Stimulated activated memory B cell treated with anti-CD40 and anti-IgM and Interleukin-4, amounts not matched to agents 10 μg/mL and 1 μg/mL and 100 μg/mL, for 72 hours (primary cell): ENCODE data around the gene SDHAF1.

ENCODE experiments used
- ATAC-seq: fragments of 150-1000 bp; cut with Tn5 transposase; 2 replicates; pipeline ENCODE4 v1.10.0; 2021
- H3K27ac Mint-ChIP-seq: one replicate; pipeline ENCODE4 v1.8.0; 2022; ENCODE audit warnings: mild to moderate bottlenecking, mixed read lengths
- H3K27me3 Mint-ChIP-seq: one replicate; pipeline ENCODE4 v1.8.0; 2022; ENCODE audit warnings: mixed read lengths
- H3K36me3 Mint-ChIP-seq: one replicate; pipeline ENCODE4 v1.8.0; 2022; ENCODE audit warnings: mixed read lengths
- H3K4me1 Mint-ChIP-seq: one replicate; pipeline ENCODE4 v1.8.0; 2022; ENCODE audit warnings: mixed read lengths
- H3K4me3 Mint-ChIP-seq: one replicate; pipeline ENCODE4 v1.8.0; 2022; ENCODE audit warnings: mild to moderate bottlenecking, moderate library complexity, mixed read lengths
- H3K9me3 Mint-ChIP-seq: one replicate; pipeline ENCODE4 v1.8.0; 2022; ENCODE audit warnings: mixed read lengths

SDHAF1 gene

GRCh38 chr19:35993923-35994598, 927 bp upstream of the SDHAF1 start:
- H3K27ac Mint-ChIP-seq: peak overlapping the region; percentile 90
- H3K4me3 Mint-ChIP-seq: peak overlapping the region; percentile 72
- no peaks in the 10 kb centered on the region for H3K36me3 Mint-ChIP-seq
- no peaks in the 10 kb centered on the region for H3K27me3 Mint-ChIP-seq
- peaks cover 44% of the 10 kb centered on the region for H3K4me1 Mint-ChIP-seq
- H3K9me3 Mint-ChIP-seq: no peaks in the 10 kb centered on the region
- ATAC-seq: no peak

- H3K4me1 Mint-ChIP-seq: peaks cover 57% of the 10 kb centered on the region
- H3K27ac Mint-ChIP-seq: peak overlapping the region; percentile 90
These were observed 1.8 kb downstream of the SDHAF1 start for GRCh38 chr19:35996777-35997176.

DNA sequence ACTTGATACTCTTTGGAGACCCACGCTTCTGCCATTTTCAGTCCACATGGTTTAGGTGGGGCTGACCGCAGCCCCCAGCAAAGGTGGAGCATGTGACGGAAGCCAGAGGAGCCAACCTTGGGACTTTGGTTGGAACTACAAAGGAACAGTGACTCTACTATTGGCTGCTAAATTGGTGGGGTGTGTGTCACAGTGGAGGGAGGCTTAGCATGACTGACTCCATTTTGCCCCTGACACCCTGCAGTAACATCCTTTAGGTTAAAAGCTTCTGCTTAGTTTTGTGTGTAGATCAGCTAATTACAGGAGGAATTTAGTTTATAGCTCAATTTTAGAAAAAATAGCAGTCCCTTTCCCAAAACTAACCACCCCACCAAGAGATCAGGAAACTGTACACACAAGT, 6.6 kb downstream of the SDHAF1 start:
- Mint-ChIP-seq H3K9me3 (no peaks in the 10 kb centered on the region), H3K27ac (no peak overlapping the region), H3K36me3 (peaks cover 22% of the 10 kb centered on the region), H3K4me1 (peaks cover 27% of the 10 kb centered on the region), H3K27me3 (no peaks in the 10 kb centered on the region), H3K4me3 (no peak overlapping the region)
- no peak for ATAC-seq

More at GRCh38 chr19:35996777-35997176, 1.8 kb downstream of the SDHAF1 start:
- Mint-ChIP-seq H3K4me3 (peak overlapping the region; percentile 98), H3K27me3 (no peaks in the 10 kb centered on the region), H3K9me3 (no peaks in the 10 kb centered on the region), H3K36me3 (peaks cover 11% of the 10 kb centered on the region)
- no peak for ATAC-seq

DNA sequence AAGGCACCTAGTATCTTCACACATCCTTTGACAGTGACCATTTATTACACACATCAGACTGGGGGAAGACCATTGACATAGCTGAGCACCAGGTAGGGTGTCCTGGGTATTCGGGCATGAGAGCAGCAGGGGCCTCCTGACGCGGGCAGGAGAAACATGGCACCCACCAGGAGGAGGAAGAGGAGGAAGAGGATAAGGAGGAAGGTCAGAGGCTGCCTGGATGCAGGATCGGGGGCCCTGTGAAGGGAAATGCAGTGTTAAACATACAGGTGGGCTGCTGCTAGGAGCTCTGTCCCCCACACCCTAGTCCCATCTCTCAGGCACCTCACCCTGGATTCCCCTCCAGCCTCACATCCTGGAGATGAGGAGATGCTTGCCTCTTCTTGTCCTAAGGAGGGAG, 8.3 kb downstream of the SDHAF1 start:
- Mint-ChIP-seq H3K4me1 (peaks cover 17% of the 10 kb centered on the region), H3K27me3 (no peaks in the 10 kb centered on the region), H3K27ac (no peak overlapping the region)

DNA sequence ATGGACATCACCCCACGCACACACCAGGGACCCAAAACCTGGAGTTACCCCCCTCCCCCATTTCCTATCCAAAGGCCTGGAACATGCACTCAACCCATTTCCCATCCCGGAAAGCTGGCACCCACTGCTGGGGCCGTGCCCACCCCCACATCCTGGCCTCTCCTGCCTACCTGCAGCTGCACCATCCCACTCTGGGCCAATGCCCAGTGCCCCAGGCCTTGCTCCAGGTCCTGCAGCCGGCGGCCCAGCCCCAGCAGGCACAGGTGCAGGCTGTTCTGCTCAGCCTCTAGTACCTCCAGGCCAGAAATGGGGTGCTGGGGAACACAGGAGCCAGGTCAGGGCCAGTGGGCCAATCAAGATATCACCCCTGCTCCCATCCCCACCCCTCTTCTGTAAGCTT, 12.0 kb downstream of the SDHAF1 start:
- no peak for ATAC-seq

More for the DNA sequence above, 8.3 kb downstream of the SDHAF1 start:
- H3K36me3 Mint-ChIP-seq: peaks cover 22% of the 10 kb centered on the region
- no peak for ATAC-seq
- H3K9me3 Mint-ChIP-seq: no peaks in the 10 kb centered on the region
- H3K4me3 Mint-ChIP-seq: no peak overlapping the region

GRCh38 chr19:36008336-36008978, 13.5 kb downstream of the SDHAF1 start, which contains the start of gene SYNE4:
Gene SYNE4 (minus strand): TSS chr19:36008813. CDS start chr19:36008681, 132 bp downstream.
- ATAC-seq: no peak
- Mint-ChIP-seq H3K36me3 (peaks cover 17% of the 10 kb centered on the region), H3K4me1 (peaks cover 28% of the 10 kb centered on the region), H3K9me3 (no peaks in the 10 kb centered on the region), H3K27ac (peak within 1 kb of the TSS; percentile 33), H3K4me3 (peak within 1 kb of the TSS; percentile 50), H3K27me3 (no peaks in the 10 kb centered on the region)

More for the DNA sequence above, 12.0 kb downstream of the SDHAF1 start:
- Mint-ChIP-seq H3K27me3 (no peaks in the 10 kb centered on the region), H3K4me1 (peaks cover 23% of the 10 kb centered on the region), H3K27ac (no peak overlapping the region), H3K4me3 (no peak overlapping the region), H3K9me3 (no peaks in the 10 kb centered on the region), H3K36me3 (peaks cover 21% of the 10 kb centered on the region)

DNA sequence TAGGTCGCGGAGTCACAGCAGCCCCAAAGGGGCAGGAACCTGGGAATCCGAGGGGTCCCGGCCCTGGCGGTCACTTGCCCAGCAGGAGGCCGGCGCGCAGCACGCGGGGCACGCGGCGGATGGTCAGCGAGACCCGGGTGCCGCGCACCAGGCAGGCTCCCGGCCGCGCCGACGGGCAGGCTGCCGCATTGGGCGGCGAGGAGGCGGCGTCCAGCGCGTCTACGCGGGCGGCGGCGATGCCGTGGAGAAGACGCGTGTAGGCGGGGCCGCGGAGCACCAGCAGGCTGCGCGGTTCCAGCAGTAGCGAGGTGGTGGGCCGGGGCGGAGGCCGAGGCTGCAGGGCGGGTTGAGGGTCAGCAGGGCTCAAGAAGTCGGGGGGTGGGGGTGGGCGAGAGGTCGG, 14.2 kb downstream of the SDHAF1 start:
- Mint-ChIP-seq H3K27ac (peak overlapping the region; percentile 33), H3K4me1 (peaks cover 36% of the 10 kb centered on the region), H3K9me3 (no peaks in the 10 kb centered on the region), H3K4me3 (peak overlapping the region; percentile 48), H3K36me3 (peaks cover 16% of the 10 kb centered on the region), H3K27me3 (no peaks in the 10 kb centered on the region)
- peak; percentile 43 for ATAC-seq

- no peak overlapping the region for H3K27ac Mint-ChIP-seq
- H3K27me3 Mint-ChIP-seq: no peaks in the 10 kb centered on the region
- peak overlapping the region; percentile 48 for H3K4me3 Mint-ChIP-seq
- peaks cover 42% of the 10 kb centered on the region for H3K4me1 Mint-ChIP-seq
- H3K36me3 Mint-ChIP-seq: peaks cover 12% of the 10 kb centered on the region
- ATAC-seq: no peak
- no peaks in the 10 kb centered on the region for H3K9me3 Mint-ChIP-seq
These were observed 14.8 kb downstream of the SDHAF1 start for GRCh38 chr19:36009633-36010379.

DNA sequence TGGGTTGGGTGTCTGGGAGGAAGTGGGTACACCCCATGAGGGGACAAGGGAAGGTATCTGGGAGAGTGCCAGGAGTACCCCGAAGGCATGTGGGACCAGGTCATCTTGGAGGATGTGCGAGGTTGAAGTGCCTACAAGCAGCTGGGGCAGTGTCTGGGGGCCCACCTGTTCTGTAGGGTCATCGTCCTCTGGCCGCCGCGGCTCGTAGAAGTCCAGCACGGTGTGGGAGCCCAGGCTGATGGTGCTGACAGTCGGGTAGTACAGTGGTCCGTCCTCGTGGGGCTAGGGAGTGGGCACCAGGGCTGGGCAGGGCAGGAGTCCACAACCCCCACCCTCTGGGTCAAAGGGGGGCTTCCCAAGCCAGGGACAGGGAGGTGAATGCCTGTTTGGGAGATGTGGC, 15.4 kb downstream of the SDHAF1 start:
- no peak for ATAC-seq
- H3K4me1 Mint-ChIP-seq: peaks cover 48% of the 10 kb centered on the region

DNA sequence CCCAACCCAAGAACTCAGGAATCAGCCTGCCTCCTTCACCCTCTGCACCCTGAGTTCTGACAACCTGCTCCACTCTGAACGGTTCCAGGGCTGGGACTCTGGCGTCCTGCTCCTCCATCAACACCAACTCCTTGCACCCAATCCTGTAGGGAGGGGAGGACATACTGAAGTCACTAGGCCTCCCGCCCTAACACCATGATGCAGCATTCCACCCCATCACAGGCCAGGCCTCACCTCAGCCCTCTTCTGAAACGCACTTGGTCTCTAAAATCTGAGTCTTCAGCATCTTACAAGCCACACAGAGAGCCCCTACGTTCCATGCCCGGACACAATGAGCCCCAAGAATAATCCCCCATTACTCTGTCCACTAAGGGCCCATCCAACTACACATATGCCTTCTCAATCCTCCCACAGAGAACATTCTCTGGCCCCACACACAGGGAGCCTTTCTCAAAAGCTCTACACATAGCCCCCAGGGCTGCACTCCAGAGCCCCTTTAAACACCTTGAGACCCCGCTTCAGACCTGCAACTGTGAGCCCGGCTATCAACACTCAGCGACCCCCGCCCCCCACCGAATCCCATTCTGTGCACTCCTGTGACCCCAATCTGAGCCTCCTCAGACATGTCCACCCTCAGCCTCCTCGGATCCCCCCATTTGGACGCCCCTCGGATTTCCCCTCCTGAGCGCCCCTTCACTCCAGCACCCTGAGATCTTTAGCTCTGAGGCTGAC, 18.5 kb downstream of the SDHAF1 start:
- Mint-ChIP-seq H3K9me3 (no peaks in the 10 kb centered on the region), H3K36me3 (peaks cover 18% of the 10 kb centered on the region), H3K4me1 (peaks cover 51% of the 10 kb centered on the region), H3K4me3 (peak overlapping the region; percentile 96), H3K27ac (peak overlapping the region; percentile 94), H3K27me3 (no peaks in the 10 kb centered on the region)
- no peak for ATAC-seq

More for the DNA sequence above, 15.4 kb downstream of the SDHAF1 start:
- Mint-ChIP-seq H3K9me3 (no peaks in the 10 kb centered on the region), H3K4me3 (no peak overlapping the region), H3K36me3 (peaks cover 12% of the 10 kb centered on the region), H3K27ac (no peak overlapping the region), H3K27me3 (no peaks in the 10 kb centered on the region)

- no peaks in the 10 kb centered on the region for H3K9me3 Mint-ChIP-seq
- peak within 1 kb of the TSS; percentile 96 for H3K4me3 Mint-ChIP-seq
- H3K27me3 Mint-ChIP-seq: no peaks in the 10 kb centered on the region
- H3K4me1 Mint-ChIP-seq: peaks cover 43% of the 10 kb centered on the region
- peaks cover 18% of the 10 kb centered on the region for H3K36me3 Mint-ChIP-seq
- peak; percentile 98 for ATAC-seq
- H3K27ac Mint-ChIP-seq: peak within 1 kb of the TSS; percentile 94
These were observed 19.3 kb downstream of the SDHAF1 start, which contains the start of gene ALKBH6 for GRCh38 chr19:36014012-36014924. Gene ALKBH6 (minus strand): TSS chr19:36014213. CDS start chr19:36013397, 816 bp downstream.

DNA sequence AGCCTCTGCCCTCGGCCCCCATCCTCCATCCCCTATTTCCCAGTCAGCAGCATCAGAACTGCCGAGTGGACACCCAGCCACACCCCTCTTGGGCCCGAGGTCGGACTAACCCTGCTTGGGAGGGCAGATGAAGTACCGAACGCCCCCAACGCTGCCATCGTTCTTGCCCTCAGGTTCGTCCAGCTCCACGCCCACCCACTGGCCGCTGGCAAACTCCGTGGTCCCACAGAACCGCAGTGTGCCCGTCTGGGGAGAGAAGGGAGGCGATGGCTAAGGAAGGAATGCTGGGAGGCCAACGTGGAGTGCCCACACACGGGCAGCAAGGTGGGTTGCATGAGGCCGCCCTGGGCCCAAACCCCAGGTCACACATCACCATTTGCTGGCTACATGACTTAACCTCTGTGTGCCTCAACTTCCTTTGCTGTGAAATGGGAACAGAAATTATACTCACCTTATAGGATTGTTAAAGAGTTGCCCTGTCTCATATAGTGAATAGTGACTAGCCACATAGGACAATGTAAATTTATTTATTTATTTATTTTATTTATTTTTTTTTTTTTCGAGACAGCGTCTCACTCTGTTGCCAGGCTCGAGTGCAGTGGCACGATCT, 24.2 kb downstream of the SDHAF1 start:
- no peak overlapping the region for H3K27ac Mint-ChIP-seq
- no peak for ATAC-seq
- H3K4me3 Mint-ChIP-seq: no peak overlapping the region
- no peaks in the 10 kb centered on the region for H3K27me3 Mint-ChIP-seq
- H3K9me3 Mint-ChIP-seq: no peaks in the 10 kb centered on the region
- H3K4me1 Mint-ChIP-seq: peaks cover 18% of the 10 kb centered on the region
- peaks cover 26% of the 10 kb centered on the region for H3K36me3 Mint-ChIP-seq

DNA sequence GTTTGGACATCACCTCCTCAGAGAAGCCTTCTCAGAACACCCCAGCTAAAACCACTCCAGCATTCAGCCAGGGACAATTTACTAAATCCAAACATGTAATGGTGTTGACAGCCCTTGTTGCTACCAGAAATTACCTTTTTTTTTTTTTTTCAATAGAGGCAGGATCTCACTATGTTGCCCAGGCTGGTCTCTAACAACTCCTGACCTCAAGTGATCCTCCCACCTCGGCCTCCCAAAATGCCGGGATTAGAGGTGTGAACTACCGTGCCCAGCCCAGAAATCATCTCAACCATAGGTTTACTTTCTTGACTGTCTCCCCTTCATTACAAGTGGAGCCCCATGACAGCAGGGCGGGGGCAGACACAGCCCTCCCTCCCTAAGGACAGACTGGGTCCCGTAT, 28.4 kb downstream of the SDHAF1 start:
- ATAC-seq: no peak
- Mint-ChIP-seq H3K36me3 (peaks cover 26% of the 10 kb centered on the region), H3K4me3 (no peak overlapping the region), H3K4me1 (no peaks in the 10 kb centered on the region), H3K27ac (no peak overlapping the region), H3K9me3 (no peaks in the 10 kb centered on the region), H3K27me3 (no peaks in the 10 kb centered on the region)

DNA sequence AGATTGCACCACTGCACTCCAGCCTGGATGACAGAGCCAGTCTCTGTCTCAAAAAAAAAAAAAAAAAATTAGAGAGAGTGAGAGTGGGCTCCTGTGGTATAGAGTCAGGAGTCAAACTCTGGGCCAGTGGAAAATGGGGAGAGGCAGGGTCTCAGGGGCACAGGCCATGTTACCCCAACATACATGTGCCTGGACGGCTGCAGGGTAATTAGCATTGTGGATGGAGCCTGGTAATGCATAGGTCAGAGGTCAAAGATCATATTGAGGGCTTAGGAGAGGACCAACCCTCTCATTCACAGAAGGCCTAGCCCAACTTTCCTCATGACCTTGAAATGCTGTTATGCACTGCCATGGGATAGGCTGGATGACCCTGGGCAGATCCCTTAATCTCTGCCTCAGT, 30.6 kb downstream of the SDHAF1 start:
- ATAC-seq: no peak
- H3K27me3 Mint-ChIP-seq: no peaks in the 10 kb centered on the region
- no peaks in the 10 kb centered on the region for H3K4me1 Mint-ChIP-seq
- no peak overlapping the region for H3K4me3 Mint-ChIP-seq
- H3K27ac Mint-ChIP-seq: no peak overlapping the region
- no peaks in the 10 kb centered on the region for H3K9me3 Mint-ChIP-seq
- H3K36me3 Mint-ChIP-seq: peaks cover 39% of the 10 kb centered on the region
